Raji (cell line): ENCODE data around the gene SLC27A5.

ENCODE experiments used
- POLR2A ChIP-seq: IDR thresholded peaks from 2 replicates; pipeline ENCODE4 v1.6.1; 2011; ENCODE audit warnings: low read depth, low read length, control low read depth; ENCODE audit not compliant: insufficient read depth

The SLC27A5 gene

GRCh38 chr19:58491393-58491792 is 20.4 kb downstream of the SLC27A5 start:
- TF ChIP-seq POLR2A = no peak

GRCh38 chr19:58483776-58484175 is 28.0 kb downstream of the SLC27A5 start:
- TF ChIP-seq POLR2A = no peak

GRCh38 chr19:58482372-58482771 is 29.4 kb downstream of the SLC27A5 start:
- no peak for TF ChIP-seq POLR2A

GRCh38 chr19:58480831-58481230 is 31.0 kb downstream of the SLC27A5 start:
- TF ChIP-seq POLR2A = no peak

GRCh38 chr19:58480481-58480830 is 31.3 kb downstream of the SLC27A5 start:
- TF ChIP-seq POLR2A = no peak

GRCh38 chr19:58479736-58480480 is 31.9 kb downstream of the SLC27A5 start:
- TF ChIP-seq POLR2A = no peak

- no peak for TF ChIP-seq POLR2A
Measured at GRCh38 chr19:58479303-58479702, 32.5 kb downstream of the SLC27A5 start.

- TF ChIP-seq POLR2A = no peak
Measured at GRCh38 chr19:58477871-58478270, 33.9 kb downstream of the SLC27A5 start.

GRCh38 chr19:58477130-58477529 is 34.7 kb downstream of the SLC27A5 start:
- TF ChIP-seq POLR2A = no peak

- TF ChIP-seq POLR2A = no peak
Measured at GRCh38 chr19:58476498-58477015, 35.2 kb downstream of the SLC27A5 start.

GRCh38 chr19:58475714-58476497 is 35.9 kb downstream of the SLC27A5 start, which contains the start of gene ZNF446:
ZNF446 (plus strand) TSS chr19:58476352; CDS start chr19:58477219, 867 bp downstream.
- peak; percentile 64 for TF ChIP-seq POLR2A

GRCh38 chr19:58474997-58475713 is 36.6 kb downstream of the SLC27A5 start:
- no peak for TF ChIP-seq POLR2A

GRCh38 chr19:58474291-58474996 is 37.3 kb downstream of the SLC27A5 start:
- peak; percentile 2; the same call in 1 of the 2 replicates for TF ChIP-seq POLR2A

- TF ChIP-seq POLR2A = peak; percentile 52; the same call in 1 of the 2 replicates
Measured at GRCh38 chr19:58473775-58474174, 38.0 kb downstream of the SLC27A5 start.

- TF ChIP-seq POLR2A = no peak
Measured at GRCh38 chr19:58471736-58472135, 40.1 kb downstream of the SLC27A5 start.
